OCI-LY1 (cell line): ENCODE results near the gene TLCD3B.
A peak's percentile ranks its signal among the peaks of the same experiment; 100 is the strongest.

ENCODE experiments used
- H2AFZ ChIP-seq: fragments of 200-600 bp; sonication (generic), shearing (Covaris generic); 2 replicates; pipeline ENCODE4 v1.6.0; 2014; ENCODE audit warnings: antibody characterized with exemption, mild to moderate bottlenecking, low read length
- H3F3A ChIP-seq: fragments of 200-600 bp; sonication (generic), shearing (Covaris generic); 2 replicates; pipeline ENCODE4 v1.6.0; 2014; ENCODE audit warnings: mild to moderate bottlenecking, antibody characterized with exemption, low read length, moderate library complexity; ENCODE audit not compliant: insufficient read depth
- H3K27ac ChIP-seq: fragments of 200-600 bp; sonication (generic); 2 replicates; pipeline ENCODE4 v1.5.1; 2014; ENCODE audit warnings: low read length, mixed run types, mild to moderate bottlenecking, low read depth; ENCODE audit not compliant: poor library complexity, severe bottlenecking
- H3K27me3 ChIP-seq: fragments of 200-600 bp; sonication (generic); 2 replicates; pipeline ENCODE4 v1.6.0; 2014; ENCODE audit warnings: antibody characterized with exemption, mild to moderate bottlenecking, low read length, moderate library complexity; ENCODE audit not compliant: insufficient read depth
- H3K36me3 ChIP-seq: fragments of 200-600 bp; sonication (generic); 2 replicates; pipeline ENCODE4 v1.6.1; 2014; ENCODE audit warnings: mild to moderate bottlenecking, antibody characterized with exemption, low read length, moderate library complexity, mixed read lengths; ENCODE audit not compliant: insufficient read depth
- H3K4me1 ChIP-seq: fragments of 200-600 bp; sonication (generic); 2 replicates; pipeline ENCODE4 v1.5.1; 2014; ENCODE audit warnings: mild to moderate bottlenecking, low read length, moderate library complexity; ENCODE audit not compliant: insufficient read depth, severe bottlenecking
- H3K4me2 ChIP-seq: fragments of 200-600 bp; sonication (generic), shearing (Covaris generic); 2 replicates; pipeline ENCODE4 v1.6.1; 2014; ENCODE audit warnings: low read length
- H3K4me3 ChIP-seq: fragments of 200-600 bp; sonication (generic); 2 replicates; pipeline ENCODE4 v1.5.1; 2014; ENCODE audit warnings: low read length, low read depth, mild to moderate bottlenecking, mixed read lengths; ENCODE audit not compliant: poor library complexity, severe bottlenecking
- H3K79me2 ChIP-seq: fragments of 200-600 bp; shearing (Covaris generic); 2 replicates; pipeline ENCODE4 v1.6.1; 2016; ENCODE audit warnings: mixed run types, low read length, mixed read lengths; ENCODE audit not compliant: insufficient read depth
- H3K9ac ChIP-seq: fragments of 200-600 bp; sonication (generic), shearing (Covaris generic); 2 replicates; pipeline ENCODE4 v1.6.1; 2014; ENCODE audit warnings: mild to moderate bottlenecking, low read length, mixed read lengths
- H3K9me2 ChIP-seq: fragments of 200-600 bp; sonication (generic), shearing (Covaris generic); 2 replicates; pipeline ENCODE4 v1.6.1; 2014; ENCODE audit warnings: low read depth, mild to moderate bottlenecking, low read length, mixed read lengths
- H3K9me3 ChIP-seq: fragments of 200-600 bp; shearing (Covaris generic); 2 replicates; pipeline ENCODE4 v1.6.1; 2014; ENCODE audit warnings: low read length, mixed read lengths
- H4K20me1 ChIP-seq: fragments of 200-600 bp; sonication (generic), shearing (Covaris generic); 2 replicates; pipeline ENCODE4 v1.6.0; 2016; ENCODE audit warnings: mild to moderate bottlenecking, low read length; ENCODE audit not compliant: insufficient read depth
- CTCF ChIP-seq: fragments of 200-600 bp; sonication (generic), shearing (Covaris generic); IDR thresholded peaks from 2 replicates; pipeline ENCODE4 v1.5.1; 2017; ENCODE audit warnings: mild to moderate bottlenecking, antibody characterized with exemption, low read length, moderate library complexity, mixed read lengths
- EZH2 ChIP-seq: fragments of 200-600 bp; sonication (generic), shearing (Covaris generic); IDR thresholded peaks from 2 replicates; pipeline ENCODE4 v1.8.0; 2017; ENCODE audit warnings: borderline replicate concordance, mixed run types, mild to moderate bottlenecking, antibody characterized with exemption, low read length, moderate library complexity, mixed read lengths

Gene TLCD3B

GRCh38 chr16:30063893-30064728 is 33.0 kb upstream of the TLCD3B start:
- peak overlapping the region; percentile 90 for H3K27ac ChIP-seq
- H3K9me2 ChIP-seq: no peaks in the 10 kb centered on the region
- H2AFZ ChIP-seq: no peak overlapping the region
- H3K4me2 ChIP-seq: peak overlapping the region; percentile 82
- peak overlapping the region; percentile 78 for H3K4me3 ChIP-seq
- peaks cover 13% of the 10 kb centered on the region for H3K79me2 ChIP-seq
- peaks cover 33% of the 10 kb centered on the region for H3K36me3 ChIP-seq
- TF ChIP-seq CTCF: peak; percentile 60
- TF ChIP-seq EZH2: no peak
- no peaks in the 10 kb centered on the region for H3F3A ChIP-seq
- no peaks in the 10 kb centered on the region for H4K20me1 ChIP-seq
- H3K4me1 ChIP-seq: peaks cover 41% of the 10 kb centered on the region
- no peaks in the 10 kb centered on the region for H3K27me3 ChIP-seq
- H3K9me3 ChIP-seq: no peaks in the 10 kb centered on the region
- H3K9ac ChIP-seq: peak overlapping the region; percentile 94

- H3K27me3 ChIP-seq: no peaks in the 10 kb centered on the region
- no peaks in the 10 kb centered on the region for H3F3A ChIP-seq
- H3K36me3 ChIP-seq: peaks cover 26% of the 10 kb centered on the region
- H4K20me1 ChIP-seq: no peaks in the 10 kb centered on the region
- H3K9me2 ChIP-seq: no peaks in the 10 kb centered on the region
- peaks cover 33% of the 10 kb centered on the region for H3K4me1 ChIP-seq
- peak overlapping the region; percentile 78 for H3K4me3 ChIP-seq
- H3K4me2 ChIP-seq: peak overlapping the region; percentile 82
- H3K9ac ChIP-seq: peak overlapping the region; percentile 94
- TF ChIP-seq EZH2 (no peak), CTCF (no peak)
- H3K79me2 ChIP-seq: peaks cover 13% of the 10 kb centered on the region
- peak overlapping the region; percentile 90 for H3K27ac ChIP-seq
- H3K9me3 ChIP-seq: no peaks in the 10 kb centered on the region
- H2AFZ ChIP-seq: no peak overlapping the region
Measured at GRCh38 chr16:30063278-30063892, 32.3 kb upstream of the TLCD3B start.

GRCh38 chr16:30060836-30061554 is 29.9 kb upstream of the TLCD3B start:
- no peak overlapping the region for H3K4me2 ChIP-seq
- no peaks in the 10 kb centered on the region for H3K9me2 ChIP-seq

More at GRCh38 chr16:30060836-30061554, 29.9 kb upstream of the TLCD3B start:
- peaks cover 4% of the 10 kb centered on the region; the same call in 1 of the 2 replicates for H3K79me2 ChIP-seq
- H4K20me1 ChIP-seq: no peaks in the 10 kb centered on the region
- no peak overlapping the region for H3K4me3 ChIP-seq
- H3K9me3 ChIP-seq: no peaks in the 10 kb centered on the region
- no peak for TF ChIP-seq CTCF
- no peaks in the 10 kb centered on the region for H3F3A ChIP-seq
- peaks cover 15% of the 10 kb centered on the region for H3K4me1 ChIP-seq
- peaks cover 4% of the 10 kb centered on the region for H3K36me3 ChIP-seq
- H2AFZ ChIP-seq: no peak overlapping the region
- H3K9ac ChIP-seq: no peak overlapping the region
- H3K27me3 ChIP-seq: no peaks in the 10 kb centered on the region
- H3K27ac ChIP-seq: no peak overlapping the region
